ENCODE data around the gene C1orf198.

- TF ChIP-seq CTCF (conservative IDR thresholded peaks at IDR 0.05) (no peak), ZFX (IDR thresholded peaks at IDR 0.05) (no peak)
Measured at GRCh38 chr1:230849451-230850224, 18.7 kb downstream of the C1orf198 start.

Measured in C4-2B (cell line).